Left colon (tissue), 2 donors: ENCODE data around the gene ARHGEF9. TPM values are rescaled to one million over a fixed set of nuclear protein-coding genes. Genes with fewer than 3 reads are reported as not detected.
"Not testable (repeated sequence)": the region's sequence is repeated elsewhere in the genome, so short reads cannot be mapped to it uniquely, and the experiment has no call there.

Experiments used
- ATAC-seq: fragments of 200-7000 bp; cut with Tn5 transposase; one replicate; pipeline ENCODE4 v1.9.1; 2020; ENCODE audit warnings: mild to moderate bottlenecking, moderate library complexity
- DNase-seq, 2 donors: peaks; one replicate each; pipeline ENCODE4 v3.0.0-alpha.2; 2020
- intact Hi-C, 2 donors: fragments of 100-400 bp; cut with DNase I in 1 of 2; cut with micrococcal nuclease in 1 of 2; formaldehyde crosslinking; loops; one replicate each; pipeline versions ENCODE4 v1.11.2 to v1.14.0; 2022; cut with DNase I, micrococcal nuclease
- long read RNA-seq: library from polyadenylated mRNA; unstranded; transcript quantifications from one replicate; pipeline ENCODE4 v2.0.0, GENCODE V29; 2021
- total RNA-seq, 2 donors: library from RNA; stranded (reverse); fragmentation: NEBNext Ultra II Directional; extraction: Animal tissue kit (Norgen Biotek cat#: 25700); gene quantifications; one replicate each; pipeline ENCODE4 v1.2.1, GENCODE V29; 2021
- donor health status: DM: no; HTN: no; CAD: no.
- donor health status: DM: yes; HTN: yes; CAD: no.

ARHGEF9 gene
- total RNA-seq, result 10 to 100 TPM; 31.0 to 40.0 TPM
- long read RNA-seq, full-length matches to known transcripts, result 7 of 25 reads
- long read RNA-seq, partial matches to known transcripts, result 4 of 25 reads
- long read RNA-seq, other reads (novel, unspliced or antisense), result 14 of 25 reads

GRCh38 chrX:63784902-63785707 is at the start of gene ARHGEF9:
Gene ARHGEF9, minus strand, starts transcription at chrX:63785214. Its CDS starts 69 bp downstream, at chrX:63785145.
- DNase-seq (peak; percentile 28 to 35), ATAC-seq (peak; percentile 54)
- intact Hi-C loops, result no loop called here

- ATAC-seq, DNase-seq, intact Hi-C loops: not testable (repeated sequence)
Observed at GRCh38 chrX:63825446-63825845, 40.4 kb upstream of the ARHGEF9 start.

- intact Hi-C loops, result no loop called here
Observed at GRCh38 chrX:63818156-63818555, 33.1 kb upstream of the ARHGEF9 start.

GRCh38 chrX:63817696-63818095 is 32.7 kb upstream of the ARHGEF9 start:
- DNase-seq (no peak), ATAC-seq (no peak)
- intact Hi-C loops, result no loop called here

More at GRCh38 chrX:63818156-63818555, 33.1 kb upstream of the ARHGEF9 start:
- DNase-seq (no peak), ATAC-seq (no peak)

GRCh38 chrX:63812823-63813222 is 27.8 kb upstream of the ARHGEF9 start:
- DNase-seq (no peak), ATAC-seq (no peak)
- intact Hi-C loops, result no loop called here

GRCh38 chrX:63810746-63811145 is 25.7 kb upstream of the ARHGEF9 start:
- ATAC-seq, result no peak
- intact Hi-C loops, result no loop called here
- DNase-seq, result no peak

- intact Hi-C loops, result no loop called here
- DNase-seq (no peak), ATAC-seq (no peak)
Observed at GRCh38 chrX:63809173-63809572, 24.2 kb upstream of the ARHGEF9 start.

GRCh38 chrX:63795406-63795805 is 10.4 kb upstream of the ARHGEF9 start:
- DNase-seq, ATAC-seq, intact Hi-C loops: not testable (repeated sequence)

GRCh38 chrX:63785708-63786040 is 660 bp upstream of the ARHGEF9 start:
- intact Hi-C loops, result no loop called here
- ATAC-seq (no peak), DNase-seq (no peak)

GRCh38 chrX:63784346-63784901 is 590 bp downstream of the ARHGEF9 start:
- DNase-seq (peak in 1 of 2 donors; percentile 39), ATAC-seq (peak; percentile 58)
- intact Hi-C loops, result no loop called here

- ATAC-seq (peak; percentile 58), DNase-seq (no peak)
- intact Hi-C loops, result no loop called here
Observed at GRCh38 chrX:63782515-63782914, 2.5 kb downstream of the ARHGEF9 start.

GRCh38 chrX:63768760-63769159 is 16.3 kb downstream of the ARHGEF9 start:
- intact Hi-C loops, result no loop called here
- DNase-seq (no peak), ATAC-seq (no peak)

GRCh38 chrX:63765712-63766111 is 19.3 kb downstream of the ARHGEF9 start:
- ATAC-seq (peak; percentile 59), DNase-seq (no peak)
- intact Hi-C loops, result no loop called here

- ATAC-seq (no peak), DNase-seq (no peak)
- intact Hi-C loops, result no loop called here
Observed at GRCh38 chrX:63764946-63765345, 20.1 kb downstream of the ARHGEF9 start.

GRCh38 chrX:63761639-63762038 is 23.4 kb downstream of the ARHGEF9 start:
- ATAC-seq, result no peak
- no peak for DNase-seq

GRCh38 chrX:63758011-63758410 is 27.0 kb downstream of the ARHGEF9 start:
- DNase-seq, result no peak
- intact Hi-C loops, result no loop called here
- ATAC-seq, result no peak

More at GRCh38 chrX:63761639-63762038, 23.4 kb downstream of the ARHGEF9 start:
- intact Hi-C loops, result no loop called here

- DNase-seq (no peak), ATAC-seq (no peak)
- intact Hi-C loops, result no loop called here
Observed at GRCh38 chrX:63755892-63756291, 29.1 kb downstream of the ARHGEF9 start.

GRCh38 chrX:63754860-63755579 is 30.0 kb downstream of the ARHGEF9 start:
- ATAC-seq, result peak; percentile 96
- intact Hi-C loops, result no loop called here

GRCh38 chrX:63754136-63754859 is 30.7 kb downstream of the ARHGEF9 start:
- peak; percentile 59 for ATAC-seq
- DNase-seq, result peak; percentile 27 to 47
- intact Hi-C loops, result no loop called here

More at GRCh38 chrX:63754860-63755579, 30.0 kb downstream of the ARHGEF9 start:
- DNase-seq, result peak; percentile 90 to 92
